Smooth muscle cell (in vitro differentiated cells): ENCODE results near the gene MEGF11. TPM values are rescaled to one million over a fixed set of nuclear protein-coding genes. Genes with fewer than 3 reads are reported as not detected.
A peak's percentile ranks its signal among the peaks of the same experiment; 100 is the strongest.

Experiments used
- DNase-seq: peaks from one replicate; lab custom pipeline; 2025; ENCODE audit not compliant: unreplicated experiment; lab: John Stamatoyannopoulos, UW
- H2AFZ ChIP-seq: fragments of 200-600 bp; sonication (generic); 2 replicates; pipeline ENCODE4 v1.6.0; 2016; ENCODE audit warnings: antibody characterized with exemption, low read depth, mild to moderate bottlenecking
- H3F3A ChIP-seq: fragments of 200-600 bp; sonication (generic); 2 replicates; pipeline ENCODE4 v1.6.0; 2017; ENCODE audit warnings: antibody characterized with exemption, low read depth
- H3K27ac ChIP-seq: fragments of 200-600 bp; sonication (generic); 2 replicates; pipeline ENCODE4 v1.5.1; 2016; ENCODE audit warnings: low read depth, mild to moderate bottlenecking
- H3K27me3 ChIP-seq: fragments of 200-600 bp; sonication (generic); 2 replicates; pipeline ENCODE4 v1.6.1; 2016; ENCODE audit warnings: low read depth, mild to moderate bottlenecking
- H3K36me3 ChIP-seq: fragments of 200-600 bp; sonication (generic); 2 replicates; pipeline ENCODE4 v1.5.1; 2016; ENCODE audit warnings: low read depth
- H3K4me1 ChIP-seq: fragments of 200-600 bp; sonication (generic); 2 replicates; pipeline ENCODE4 v1.5.1; 2016; ENCODE audit warnings: low read depth
- H3K4me2 ChIP-seq: fragments of 200-600 bp; sonication (generic); 2 replicates; pipeline ENCODE4 v1.6.0; 2016; ENCODE audit warnings: mild to moderate bottlenecking
- H3K4me3 ChIP-seq: fragments of 200-600 bp; sonication (generic); 2 replicates; pipeline ENCODE4 v1.5.1; 2016; ENCODE audit warnings: mild to moderate bottlenecking
- H3K79me2 ChIP-seq: fragments of 200-600 bp; sonication (generic); 2 replicates; pipeline ENCODE4 v1.6.0; 2016; ENCODE audit warnings: low read depth, mild to moderate bottlenecking
- H3K9ac ChIP-seq: fragments of 200-600 bp; sonication (generic); 2 replicates; pipeline ENCODE4 v1.6.0; 2016; ENCODE audit warnings: low read depth
- H3K9me3 ChIP-seq: fragments of 200-600 bp; sonication (generic); replicated peaks from 2 replicates; pipeline ENCODE4 v1.5.1; 2016; ENCODE audit warnings: low read depth
- H4K20me1 ChIP-seq: fragments of 200-600 bp; sonication (generic); 2 replicates; pipeline ENCODE4 v1.6.0; 2016; ENCODE audit warnings: low read depth
- CTCF ChIP-seq: fragments of 200-600 bp; sonication (generic); IDR thresholded peaks from 2 replicates; pipeline ENCODE4 v1.5.1; 2017; ENCODE audit warnings: borderline replicate concordance, mild to moderate bottlenecking, antibody characterized with exemption; ENCODE audit not compliant: insufficient read depth, poor library complexity, severe bottlenecking
- WGBS: methylation state at CpG from one replicate; pipeline ENCODE4 v1.1.7; 2016; ENCODE audit warnings: low lambda C conversion rate; 5-methylcytosine and 5-hydroxymethylcytosine counted together
- polyA plus RNA-seq: library from polyadenylated mRNA; unstranded; fragments of >200 nt; fragmentation: Nextera tagmentation; extraction: Ambion mirVana; gene quantifications from 2 replicates; pipeline ENCODE4 v1.2.1, GENCODE V29; 2016
- total RNA-seq: library from RNA; depleted of rRNA; stranded (reverse); fragments of >200 nt; gene quantifications from 2 replicates; pipeline ENCODE4 v1.2.3, GENCODE V29; 2014

The MEGF11 gene
- total and polyA plus RNA-seq, 2 experiments from 2014 or later, result 0.08 TPM; not detected in 1

DNA sequence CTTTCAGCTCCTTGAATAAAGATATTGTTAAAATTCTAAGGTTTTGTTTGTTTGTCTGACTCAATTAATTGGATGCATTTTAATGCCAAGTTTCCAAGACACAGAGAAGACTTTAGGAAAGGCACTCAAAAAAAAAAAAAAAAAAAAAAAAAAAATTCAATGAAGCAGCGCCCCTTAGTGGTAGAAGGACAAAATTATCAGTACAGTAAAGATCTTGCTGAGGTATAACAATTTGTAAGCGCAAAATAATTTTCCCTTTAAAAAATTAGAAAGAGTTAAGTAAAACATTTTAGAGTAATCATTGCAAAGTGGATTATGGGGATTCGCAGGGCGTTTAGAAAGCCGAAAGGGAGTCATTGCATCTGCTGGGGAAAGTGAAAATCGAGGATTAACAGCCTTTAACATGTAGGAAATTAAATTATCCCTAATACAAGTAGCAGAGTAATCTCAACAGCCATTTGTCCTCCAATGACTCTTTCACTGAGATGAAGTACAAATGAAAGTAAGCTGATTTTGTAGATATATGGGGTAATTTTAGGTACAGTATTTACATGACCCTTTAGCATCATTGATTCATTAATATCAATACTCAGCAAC lies 34.0 kb upstream of the MEGF11 start:
- Histone ChIP-seq H3K27me3 (no peaks in the 10 kb centered on the region), H3K4me3 (no peak overlapping the region), H3K9me3 (no peaks in the 10 kb centered on the region), H3K36me3 (no peaks in the 10 kb centered on the region), H4K20me1 (no peaks in the 10 kb centered on the region), H3K4me1 (peaks cover under 1% of the 10 kb centered on the region), H3K4me2 (no peak overlapping the region), H3F3A (no peaks in the 10 kb centered on the region), H3K79me2 (no peaks in the 10 kb centered on the region), H3K9ac (no peak overlapping the region), H2AFZ (no peak overlapping the region), H3K27ac (no peak overlapping the region)
- no peak for DNase-seq
- 17% methylated on average over 6 of the region's 6 CpGs for WGBS
- peak; percentile 50 for TF ChIP-seq CTCF

GRCh38 chr15:66285533-66286280 lies 32.2 kb upstream of the MEGF11 start:
- no peak overlapping the region for H3K27ac ChIP-seq
- no peaks in the 10 kb centered on the region for H4K20me1 ChIP-seq
- no peak overlapping the region for H2AFZ ChIP-seq
- H3K27me3 ChIP-seq, result peaks cover 7% of the 10 kb centered on the region
- 71% methylated on average over 6 of the region's 6 CpGs for WGBS
- H3K4me1 ChIP-seq, result no peaks in the 10 kb centered on the region
- no peaks in the 10 kb centered on the region for H3K36me3 ChIP-seq
- H3K9ac ChIP-seq, result no peak overlapping the region
- TF ChIP-seq CTCF, result no peak
- no peaks in the 10 kb centered on the region for H3K79me2 ChIP-seq
- no peak overlapping the region for H3K4me2 ChIP-seq
- H3K9me3 ChIP-seq, result no peaks in the 10 kb centered on the region
- no peak overlapping the region for H3K4me3 ChIP-seq
- no peak for DNase-seq
- H3F3A ChIP-seq, result no peaks in the 10 kb centered on the region

GRCh38 chr15:66284271-66284670 lies 30.7 kb upstream of the MEGF11 start:
- no peak overlapping the region for H3K4me3 ChIP-seq
- WGBS, result 67% methylated on average over 3 of the region's 3 CpGs
- no peaks in the 10 kb centered on the region for H3F3A ChIP-seq
- H2AFZ ChIP-seq, result no peak overlapping the region
- DNase-seq, result no peak
- H3K36me3 ChIP-seq, result no peaks in the 10 kb centered on the region
- H3K27ac ChIP-seq, result no peak overlapping the region
- TF ChIP-seq CTCF, result no peak
- no peaks in the 10 kb centered on the region for H3K79me2 ChIP-seq
- no peak overlapping the region for H3K4me2 ChIP-seq
- H4K20me1 ChIP-seq, result no peaks in the 10 kb centered on the region
- H3K4me1 ChIP-seq, result no peaks in the 10 kb centered on the region
- H3K9me3 ChIP-seq, result no peaks in the 10 kb centered on the region
- H3K27me3 ChIP-seq, result peaks cover 21% of the 10 kb centered on the region
- no peak overlapping the region for H3K9ac ChIP-seq
